Tibial artery (tissue), 4 donors: ENCODE results near the gene CDKL4.
"Not testable (repeated sequence)": the region's sequence is repeated elsewhere in the genome, so short reads cannot be mapped to it uniquely, and the experiment has no call there.

ENCODE experiments used
- DNase-seq, 2 donors: peaks; one replicate each; pipeline ENCODE4 v3.0.0-alpha.2; 2019
- H3K27ac ChIP-seq, 2 donors: fragments of 200-600 bp; sonication (generic) in 1 of 2; 1 replicate in 1 of 2; 2 replicates in 1 of 2; pipeline ENCODE4 v1.5.1; 2018 to 2019; ENCODE audit warnings: mild to moderate bottlenecking in 1 of 2
- H3K27me3 ChIP-seq, 2 donors: fragments of 200-600 bp; sonication (generic) in 1 of 2; one replicate each; pipeline versions ENCODE4 v1.5.1 to v1.6.0; 2016 to 2019
- H3K36me3 ChIP-seq, 3 donors: fragments of 200-600 bp; sonication (generic) in 2 of 3; one replicate each; pipeline ENCODE4 v1.5.1; 2016 to 2019; ENCODE audit warnings: mild to moderate bottlenecking in 2 of 3
- H3K4me1 ChIP-seq, 4 donors: fragments of 200-600 bp; sonication (generic) in 2 of 4; 1 replicate in 3 of 4; 2 replicates in 1 of 4; pipeline ENCODE4 v1.5.1; 2016 to 2019
- H3K4me3 ChIP-seq, 2 donors: fragments of 200-600 bp; sonication (generic) in 1 of 2; 1 replicate in 1 of 2; 2 replicates in 1 of 2; pipeline ENCODE4 v1.5.1; 2018 to 2019; ENCODE audit warnings: mild to moderate bottlenecking in 2 of 2
- H3K9me3 ChIP-seq, 3 donors: fragments of 200-600 bp; sonication (generic) in 1 of 3; one replicate each; pipeline ENCODE4 v1.5.1; 2016 to 2019
- intact Hi-C: fragments of 100-400 bp; cut with DNase I; formaldehyde crosslinking; loops from one replicate; pipeline ENCODE4 v1.15.0; 2023; ENCODE audit warnings: low total_unique reads
- TF ChIP-seq, protein P1 (sequence below), 2 experiments: fragments of 200-600 bp in 1 of 2; fragments of 450-650 bp in 1 of 2; IDR thresholded peaks; one replicate each; pipeline ENCODE4 v1.5.1; 2017 to 2019; ENCODE audit warnings: antibody characterized with exemption in 2 of 2, mild to moderate bottlenecking in 1 of 2, moderate library complexity in 1 of 2

Gene CDKL4

GRCh38 chr2:39178756-39179155, 65.0 kb downstream of the CDKL4 start:
- DNase-seq = no peak
- H3K36me3 ChIP-seq = no peaks in the 10 kb centered on the region
- TF ChIP-seq, protein P1, sequence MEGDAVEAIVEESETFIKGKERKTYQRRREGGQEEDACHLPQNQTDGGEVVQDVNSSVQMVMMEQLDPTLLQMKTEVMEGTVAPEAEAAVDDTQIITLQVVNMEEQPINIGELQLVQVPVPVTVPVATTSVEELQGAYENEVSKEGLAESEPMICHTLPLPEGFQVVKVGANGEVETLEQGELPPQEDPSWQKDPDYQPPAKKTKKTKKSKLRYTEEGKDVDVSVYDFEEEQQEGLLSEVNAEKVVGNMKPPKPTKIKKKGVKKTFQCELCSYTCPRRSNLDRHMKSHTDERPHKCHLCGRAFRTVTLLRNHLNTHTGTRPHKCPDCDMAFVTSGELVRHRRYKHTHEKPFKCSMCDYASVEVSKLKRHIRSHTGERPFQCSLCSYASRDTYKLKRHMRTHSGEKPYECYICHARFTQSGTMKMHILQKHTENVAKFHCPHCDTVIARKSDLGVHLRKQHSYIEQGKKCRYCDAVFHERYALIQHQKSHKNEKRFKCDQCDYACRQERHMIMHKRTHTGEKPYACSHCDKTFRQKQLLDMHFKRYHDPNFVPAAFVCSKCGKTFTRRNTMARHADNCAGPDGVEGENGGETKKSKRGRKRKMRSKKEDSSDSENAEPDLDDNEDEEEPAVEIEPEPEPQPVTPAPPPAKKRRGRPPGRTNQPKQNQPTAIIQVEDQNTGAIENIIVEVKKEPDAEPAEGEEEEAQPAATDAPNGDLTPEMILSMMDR (IDR thresholded peaks at IDR 0.05) = no peak
- no peaks in the 10 kb centered on the region for H3K27me3 ChIP-seq
- no peak overlapping the region for H3K4me3 ChIP-seq
- no peak overlapping the region for H3K27ac ChIP-seq
- H3K9me3 ChIP-seq = no peaks in the 10 kb centered on the region
- no peaks in the 10 kb centered on the region for H3K4me1 ChIP-seq
- intact Hi-C loops = no loop called here

- TF ChIP-seq, protein P1 (IDR thresholded peaks at IDR 0.05) = no peak
- DNase-seq = no peak
- intact Hi-C loops = no loop called here
These were observed 66.8 kb downstream of the CDKL4 start for GRCh38 chr2:39176997-39177396.

GRCh38 chr2:39175026-39175812, 68.6 kb downstream of the CDKL4 start:
- Histone ChIP-seq H3K4me3 (no peak overlapping the region), H3K27me3 (no peaks in the 10 kb centered on the region), H3K36me3 (no peaks in the 10 kb centered on the region), H3K9me3 (no peaks in the 10 kb centered on the region), H3K4me1 (no peaks in the 10 kb centered on the region), H3K27ac (no peak overlapping the region)
- intact Hi-C loops = no loop called here
- no peak for DNase-seq
- TF ChIP-seq, protein P1 (IDR thresholded peaks at IDR 0.05) = no peak

More at GRCh38 chr2:39176997-39177396, 66.8 kb downstream of the CDKL4 start:
- Histone ChIP-seq H3K27me3 (no peaks in the 10 kb centered on the region), H3K36me3 (no peaks in the 10 kb centered on the region), H3K27ac (no peak overlapping the region), H3K4me1 (no peaks in the 10 kb centered on the region), H3K4me3 (no peak overlapping the region), H3K9me3 (no peaks in the 10 kb centered on the region)

- H3K27ac ChIP-seq = no peak overlapping the region
- H3K36me3 ChIP-seq = no peaks in the 10 kb centered on the region
- no peak overlapping the region for H3K4me3 ChIP-seq
- intact Hi-C loops = no loop called here
- DNase-seq = no peak
- H3K4me1 ChIP-seq = no peaks in the 10 kb centered on the region
- no peaks in the 10 kb centered on the region for H3K9me3 ChIP-seq
- H3K27me3 ChIP-seq = no peaks in the 10 kb centered on the region
- TF ChIP-seq, protein P1 (IDR thresholded peaks at IDR 0.05) = no peak
These were observed 69.7 kb downstream of the CDKL4 start for GRCh38 chr2:39174022-39174421.

GRCh38 chr2:39172047-39172706, 71.6 kb downstream of the CDKL4 start:
- H3K4me1 ChIP-seq = peaks cover 0 to 10% (median 0%) of the 10 kb centered on the region in 4 donors
- H3K27ac ChIP-seq, H3K4me3 ChIP-seq, H3K27me3 ChIP-seq, H3K9me3 ChIP-seq, DNase-seq, H3K36me3 ChIP-seq, intact Hi-C loops: not testable (repeated sequence)

DNA sequence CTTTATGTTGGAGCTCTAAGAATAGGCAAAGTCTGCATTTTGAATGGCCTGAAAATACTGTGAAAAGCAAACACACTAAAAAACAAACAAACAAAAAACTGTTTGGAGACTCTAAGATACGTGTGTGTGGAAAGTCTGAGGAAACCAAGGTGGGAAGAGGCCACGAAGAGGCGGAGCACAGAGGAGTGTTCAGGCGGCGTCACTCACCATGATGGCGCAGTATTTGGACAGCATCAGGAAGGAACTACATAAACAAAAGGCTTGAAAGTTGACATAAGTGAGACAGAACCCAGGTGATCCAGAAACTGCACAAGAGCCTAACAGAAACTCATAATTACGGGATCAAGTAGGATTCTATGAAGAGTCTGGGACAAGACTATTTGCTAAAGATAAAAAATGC, 72.1 kb downstream of the CDKL4 start:
- Histone ChIP-seq H3K9me3 (no peaks in the 10 kb centered on the region), H3K27me3 (no peaks in the 10 kb centered on the region), H3K36me3 (no peaks in the 10 kb centered on the region), H3K27ac (no peak overlapping the region), H3K4me3 (no peak overlapping the region), H3K4me1 (peaks cover 0 to 15% (median 0%) of the 10 kb centered on the region in 4 donors)
- DNase-seq = no peak
- TF ChIP-seq, protein P1 (IDR thresholded peaks at IDR 0.05) = no peak
- intact Hi-C loops = no loop called here
